SK-N-SH (cell line): ENCODE data around the gene TCOF1.

Experiments
- CTCF ChIP-seq: fragments of 200-600 bp; sonication (generic); IDR thresholded peaks from 2 replicates; pipeline ENCODE4 v1.6.1; 2017; ENCODE audit warnings: antibody characterized with exemption, mild to moderate bottlenecking, moderate library complexity
- EZH2phosphoT487 ChIP-seq: fragments of 200-600 bp; sonication (generic); IDR thresholded peaks from 2 replicates; pipeline ENCODE4 v1.6.1; 2017; ENCODE audit warnings: low read depth, mixed run types, mild to moderate bottlenecking, antibody characterized with exemption, moderate library complexity, borderline replicate concordance
- FOXJ3 ChIP-seq: sonication (generic); formaldehyde crosslinking; IDR thresholded peaks from 2 replicates; pipeline ENCODE4 v1.5.1; 2020; ENCODE audit warnings: mild to moderate bottlenecking, missing genetic modification reagents
- FOXM1 ChIP-seq: IDR thresholded peaks from 2 replicates; pipeline ENCODE4 v1.4.0; 2012; ENCODE audit warnings: low read depth, mild to moderate bottlenecking
- PBX3 ChIP-seq: IDR thresholded peaks from 2 replicates; pipeline ENCODE4; 2012
- POLR2AphosphoS5 ChIP-seq: IDR thresholded peaks from 2 replicates; pipeline ENCODE4 v1.6.1; 2012; ENCODE audit warnings: low read depth, low read length
- RCOR1 ChIP-seq: fragments of 150-350 bp; IDR thresholded peaks from 2 replicates; pipeline ENCODE4 v1.6.1; 2017; ENCODE audit warnings: antibody characterized with exemption, low read length
- REST ChIP-seq: IDR thresholded peaks from 2 replicates; pipeline ENCODE4 v1.6.1; 2012; ENCODE audit warnings: mild to moderate bottlenecking, low read depth, low read length, moderate library complexity
- SMC3 ChIP-seq: IDR thresholded peaks from 2 replicates; pipeline ENCODE4 v1.6.1; 2012; ENCODE audit warnings: low read depth, low read length, improper control_type of control experiment
- TAF1 ChIP-seq: IDR thresholded peaks from 2 replicates; pipeline ENCODE4 v1.6.1; 2012; ENCODE audit warnings: low read depth, mild to moderate bottlenecking, low read length, moderate library complexity, borderline replicate concordance
- TCF12 ChIP-seq: IDR thresholded peaks from 2 replicates; pipeline ENCODE4 v1.4.0; 2012
- YY1 ChIP-seq: IDR thresholded peaks from 2 replicates; pipeline ENCODE4 v1.4.0; 2012; ENCODE audit warnings: low read depth, mild to moderate bottlenecking
- ZBTB33 ChIP-seq: IDR thresholded peaks from 2 replicates; pipeline ENCODE4 v1.4.0; 2012; ENCODE audit warnings: low read depth, borderline replicate concordance

- TF ChIP-seq CTCF (no peak), EZH2phosphoT487 (no peak), TAF1 (no peak), YY1 (no peak), PBX3 (no peak), REST (no peak), POLR2AphosphoS5 (no peak), FOXM1 (no peak), RCOR1 (no peak), ZBTB33 (no peak), FOXJ3 (CRISPR knock-in tag) (no peak), SMC3 (no peak), TCF12 (no peak)
Observed at GRCh38 chr5:150407096-150407720, 49.7 kb downstream of the TCOF1 start.
